Adipose tissue (tissue), 3 donors: ENCODE data around the gene RPTOR. TPM values are rescaled to one million over a fixed set of nuclear protein-coding genes. Genes with fewer than 3 reads are reported as not detected.
"Not testable (repeated sequence)": the region's sequence is repeated elsewhere in the genome, so short reads cannot be mapped to it uniquely, and the experiment has no call there.

Source experiments
- H3K27ac ChIP-seq: one replicate; pipeline ENCODE4 v1.5.1; 2013; ENCODE audit warnings: low read depth, low read length
- WGBS, 3 donors: extraction: QIAGEN DNeasy Blood & Tissue Kit; methylation state at CpG; one replicate each; pipeline ENCODE4 v1.1.7; 2013; 5-methylcytosine and 5-hydroxymethylcytosine counted together
- polyA plus RNA-seq, 3 donors: library from polyadenylated mRNA; stranded (reverse); fragments of 200-250 nt; gene quantifications; one replicate each; pipeline ENCODE4 v1.2.3, GENCODE V29; 2013
- donor health status: healthy with polysubstance abuse.
- donor health status: Bipolar disorder and iron deficiency.
- donor health status: healthy.

Gene RPTOR
- polyA plus RNA-seq, 3 donors = 5.8 to 13.2 (median 7.5) TPM

DNA sequence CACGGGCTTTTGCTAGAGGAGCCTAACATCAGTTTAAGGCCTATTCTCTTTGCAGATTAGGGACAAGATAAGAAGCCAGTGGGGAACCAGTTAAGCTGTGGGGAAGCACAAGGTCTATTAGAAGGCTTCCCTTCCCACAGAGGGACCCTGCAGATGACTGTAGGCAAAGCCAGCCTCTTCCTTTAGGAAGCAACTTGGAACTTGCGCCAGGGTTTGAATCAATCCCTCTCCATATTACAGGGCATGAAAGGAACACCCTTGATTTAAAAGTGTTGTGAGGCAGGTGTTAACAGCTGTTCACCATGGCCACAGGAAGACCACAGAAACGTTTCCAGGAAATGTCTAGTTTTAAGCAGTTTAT, 77.3 kb downstream of the RPTOR start:
- 42 to 63% (median 45%) methylated on average over 3 of the region's 3 CpGs for WGBS, 3 donors

DNA sequence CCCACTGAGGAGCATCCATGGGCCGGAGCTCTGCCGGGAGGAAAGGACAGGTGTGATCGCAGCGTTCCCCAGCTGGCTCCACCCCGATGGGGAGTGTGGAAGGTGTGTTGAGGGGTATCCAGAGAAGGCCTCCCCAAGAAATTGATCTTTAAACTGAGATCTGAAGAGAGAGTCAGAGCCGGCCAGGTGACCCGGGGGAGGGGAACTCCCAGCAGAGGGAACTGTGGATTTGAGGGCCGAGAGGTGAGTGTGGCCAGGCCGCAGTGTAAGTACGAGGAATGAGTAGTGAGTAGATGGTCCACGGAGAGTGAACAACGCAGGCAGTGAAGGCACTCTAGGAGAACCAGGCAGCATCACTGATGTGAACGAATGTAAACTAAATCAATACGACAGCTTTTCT, 80.2 kb downstream of the RPTOR start:
- WGBS, 3 donors = 85 to 92% (median 91%) methylated on average over 14 of the region's 14 CpGs
- no peak overlapping the region for H3K27ac ChIP-seq

More for the DNA sequence above, 77.3 kb downstream of the RPTOR start:
- H3K27ac ChIP-seq = no peak overlapping the region

DNA sequence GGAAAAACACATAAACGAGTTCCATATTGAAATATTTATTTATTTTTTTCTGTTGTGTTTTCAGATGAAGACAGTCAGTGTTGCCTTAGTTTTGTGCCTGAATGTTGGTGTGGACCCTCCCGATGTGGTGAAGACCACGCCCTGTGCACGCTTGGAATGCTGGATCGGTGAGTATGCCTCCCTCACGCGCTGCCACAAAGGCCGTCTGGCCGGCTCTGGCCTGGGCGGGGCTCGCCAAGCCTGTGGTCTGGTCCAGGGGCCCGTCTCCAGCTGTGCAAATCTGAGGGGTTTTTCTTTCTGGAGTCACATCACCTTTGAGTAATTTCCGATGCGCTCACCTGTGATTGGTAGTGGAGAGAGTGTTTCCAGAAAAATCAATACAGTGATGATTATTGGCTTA, 81.0 kb downstream of the RPTOR start:
- no peak overlapping the region for H3K27ac ChIP-seq
- WGBS, 3 donors = 90 to 95% (median 94%) methylated on average over 14 of the region's 14 CpGs

DNA sequence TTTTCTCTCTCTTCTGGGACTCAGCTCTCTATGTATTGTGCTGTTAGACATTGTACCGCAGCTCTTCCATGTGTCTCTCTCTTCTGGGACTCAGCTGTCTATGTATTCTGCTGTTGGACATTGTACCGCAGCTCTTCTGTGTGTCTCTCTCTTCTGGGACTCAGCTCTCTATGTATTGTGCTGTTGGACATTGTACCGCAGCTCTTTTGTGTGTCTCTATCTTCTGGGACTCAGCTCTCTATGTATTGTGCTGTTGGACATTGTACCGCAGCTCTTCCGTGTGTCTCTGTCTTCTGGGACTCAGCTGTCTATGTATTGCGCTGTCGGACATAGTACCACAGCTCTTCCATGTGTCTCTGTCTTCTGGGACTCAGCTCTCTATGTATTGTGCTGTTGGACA, 84.2 kb downstream of the RPTOR start:
- WGBS, 3 donors = 87 to 90% (median 89%) methylated on average over 7 of the region's 7 CpGs
- H3K27ac ChIP-seq = not testable (repeated sequence)

DNA sequence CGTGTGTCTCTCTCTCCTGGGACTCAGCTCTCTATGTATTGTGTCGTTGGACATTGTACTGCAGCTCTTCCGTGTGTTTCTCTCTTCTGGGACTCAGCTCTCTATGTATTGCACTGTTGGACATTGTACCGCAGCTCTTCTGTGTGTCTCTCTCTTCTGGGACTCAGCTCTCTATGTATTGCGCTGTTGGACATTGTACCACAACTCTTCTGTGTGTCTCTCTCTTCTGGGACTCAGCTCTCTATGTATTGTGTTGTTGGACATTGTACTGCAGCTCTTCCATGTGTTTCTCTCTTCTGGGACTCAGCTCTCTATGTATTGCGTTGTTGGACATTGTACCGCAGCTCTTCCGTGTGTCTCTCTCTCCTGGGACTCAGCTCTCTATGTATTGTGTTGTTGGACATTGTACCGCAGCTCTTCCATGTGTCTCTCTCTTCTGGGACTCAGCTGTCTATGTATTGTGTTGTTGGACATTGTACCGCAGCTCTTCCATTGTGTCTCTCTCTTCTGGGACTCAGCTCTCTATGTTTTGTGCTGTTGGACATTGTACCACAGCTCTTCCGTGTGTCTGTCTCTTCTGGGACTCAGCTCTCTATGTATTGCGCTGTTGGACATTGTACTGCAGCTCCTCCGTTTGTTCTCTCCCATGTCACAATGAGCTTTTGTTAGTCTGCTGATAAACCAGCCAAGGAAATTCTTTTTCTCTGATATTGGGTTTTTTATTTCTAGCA, 84.8 kb downstream of the RPTOR start:
- WGBS, 3 donors = 87 to 89% (median 88%) methylated on average over 13 of the region's 13 CpGs

DNA sequence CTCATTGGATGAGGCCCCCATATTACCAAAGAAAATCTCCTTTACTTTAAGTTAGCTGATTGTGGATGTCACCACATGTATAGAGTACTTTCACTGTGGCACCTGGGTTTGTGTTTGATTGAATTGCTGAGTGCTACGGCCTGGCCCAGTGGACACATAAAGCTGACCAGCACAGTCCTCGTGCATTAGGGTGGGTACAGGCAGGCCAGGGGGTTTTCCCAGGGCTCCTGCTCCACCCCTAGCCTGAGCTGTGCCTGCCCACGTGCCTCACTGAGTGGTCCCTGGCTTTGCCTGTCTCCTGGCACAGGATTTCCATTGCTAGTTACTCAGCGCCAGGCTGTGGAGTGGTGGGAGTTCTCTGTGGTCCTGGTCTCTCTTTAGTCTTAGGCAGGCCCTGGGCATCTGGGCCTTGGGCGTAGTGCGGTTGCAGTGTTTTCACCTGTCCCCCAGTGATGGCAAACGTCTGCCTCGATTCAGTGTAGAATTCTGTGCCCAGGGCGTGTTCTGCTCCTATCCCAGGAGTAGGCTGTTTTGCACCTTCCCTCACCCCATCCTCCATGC, 86.0 kb downstream of the RPTOR start:
- H3K27ac ChIP-seq = no peak overlapping the region
- WGBS, 3 donors = 91 to 92% (median 91%) methylated on average over 9 of the region's 9 CpGs

More for the DNA sequence above, 84.8 kb downstream of the RPTOR start:
- H3K27ac ChIP-seq = no peak overlapping the region

DNA sequence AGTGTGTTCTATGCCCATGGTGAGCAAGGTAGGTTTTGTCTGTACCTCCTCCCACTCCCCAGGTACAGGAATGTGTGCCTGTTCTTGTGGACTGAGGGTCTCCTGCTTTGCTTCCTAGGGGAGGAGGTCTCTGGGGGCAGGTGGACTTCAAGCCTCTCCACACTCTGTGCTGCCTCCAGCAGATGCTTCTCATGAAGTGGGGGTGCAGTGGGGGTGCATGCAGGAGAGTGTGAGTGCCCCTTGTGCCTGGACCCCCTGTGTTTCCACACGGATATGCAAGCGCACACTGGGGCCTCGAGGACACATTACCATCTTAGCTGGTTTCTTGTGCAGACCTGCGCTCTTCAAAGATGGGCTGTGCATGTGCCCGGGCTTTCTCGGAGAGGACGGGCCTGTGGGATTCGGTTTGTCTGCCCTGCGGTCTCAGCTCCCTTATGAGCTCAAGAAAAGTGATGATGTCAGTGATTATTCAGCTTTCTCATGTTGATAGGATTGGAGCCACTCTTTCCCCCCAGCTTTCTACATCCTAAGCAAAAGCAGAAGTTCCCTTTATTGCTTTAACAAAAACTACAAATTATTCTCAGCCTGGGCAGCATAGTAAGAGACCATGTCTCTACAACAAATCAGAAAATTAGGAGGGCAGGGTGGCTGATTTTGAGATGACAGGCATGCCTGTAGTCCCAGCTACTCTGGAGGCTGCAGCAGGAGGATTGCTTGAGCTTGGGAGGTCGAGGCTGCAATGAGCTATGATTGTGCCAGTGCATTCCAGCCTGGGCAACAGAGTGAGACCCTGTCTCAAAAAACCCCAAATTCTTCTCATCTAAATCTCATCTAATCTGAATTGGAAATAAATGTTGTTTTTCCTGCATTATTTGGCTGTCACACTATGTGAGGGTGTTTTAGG, 86.8 kb downstream of the RPTOR start:
- WGBS, 3 donors = 84 to 91% (median 86%) methylated on average over 10 of the region's 10 CpGs
- no peak overlapping the region for H3K27ac ChIP-seq

DNA sequence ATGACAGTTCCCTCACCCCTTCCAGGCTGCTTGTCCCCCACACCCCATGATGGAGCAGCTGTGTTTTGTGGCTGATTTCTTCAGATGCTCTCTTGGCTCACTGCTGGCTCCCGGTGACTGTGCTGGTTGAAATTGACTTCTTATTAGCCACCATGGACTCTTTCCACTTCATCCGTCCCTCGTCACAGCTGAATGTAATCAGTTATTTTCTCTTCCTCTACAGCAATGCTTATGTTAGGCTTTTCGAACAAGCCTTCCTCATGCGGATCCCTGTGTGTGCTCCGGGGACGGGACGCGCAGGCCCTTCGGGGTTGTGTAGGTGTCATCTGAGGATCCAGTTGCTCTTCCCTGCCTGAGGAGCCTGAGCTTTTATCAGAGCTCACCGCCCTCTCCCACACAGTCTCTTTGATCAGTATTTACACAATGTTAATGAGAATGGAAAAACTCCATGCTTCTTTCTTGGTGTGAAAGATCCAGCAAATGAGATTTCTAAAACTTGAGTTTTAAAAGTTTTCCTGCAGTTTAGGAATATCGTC, 87.5 kb downstream of the RPTOR start:
- 62 to 71% (median 64%) methylated on average over 12 of the region's 12 CpGs for WGBS, 3 donors

DNA sequence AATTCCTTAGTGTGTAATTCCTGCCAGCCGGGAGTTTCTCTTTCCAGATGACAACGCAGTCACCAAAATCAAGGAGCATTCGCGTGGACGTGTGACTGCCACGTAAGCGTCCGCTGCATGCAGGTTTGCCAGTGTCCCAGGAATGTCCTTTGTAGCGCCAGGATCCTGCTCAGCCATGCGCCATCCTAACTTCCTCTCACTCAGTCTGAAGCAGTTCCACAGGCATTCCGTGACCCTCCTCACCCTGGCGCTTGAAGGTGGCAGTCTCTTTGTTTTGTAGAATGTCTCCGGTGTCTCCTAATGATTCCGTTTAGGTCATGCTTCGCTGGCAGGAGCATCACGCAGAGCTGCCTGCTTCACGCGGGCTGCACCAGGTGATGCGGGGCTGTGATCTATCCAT, 88.6 kb downstream of the RPTOR start:
- 93 to 96% (median 95%) methylated on average over 19 of the region's 19 CpGs for WGBS, 3 donors
- no peak overlapping the region for H3K27ac ChIP-seq

More for the DNA sequence above, 87.5 kb downstream of the RPTOR start:
- H3K27ac ChIP-seq = no peak overlapping the region

DNA sequence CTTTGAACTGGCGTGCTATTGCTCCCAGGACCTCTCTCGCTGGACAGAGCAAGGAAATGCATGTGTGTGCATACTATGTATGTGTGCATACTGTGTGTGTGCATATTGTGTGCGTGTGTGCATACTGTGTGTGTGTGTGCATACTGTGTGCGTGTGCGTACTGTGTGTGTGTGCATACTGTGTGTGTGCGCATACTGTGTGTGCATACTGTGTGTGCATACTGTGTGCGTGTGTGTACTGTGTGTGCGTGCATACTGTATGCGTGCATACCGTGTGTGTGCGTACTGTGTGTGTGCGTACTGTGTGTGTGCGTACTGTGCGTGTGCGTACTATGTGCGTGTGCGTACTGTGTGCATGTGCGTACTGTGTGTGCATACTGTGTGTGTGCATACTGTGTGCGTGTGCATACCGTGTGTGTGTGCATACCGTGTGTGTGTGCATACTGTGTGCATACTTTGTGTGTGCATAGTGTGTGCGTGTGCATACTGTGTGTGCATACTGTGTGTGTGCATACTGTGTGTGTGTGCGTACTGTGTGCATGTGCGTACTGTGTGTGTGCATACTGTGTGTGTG, 89.4 kb downstream of the RPTOR start:
- WGBS, 3 donors = 89% methylated on average over 24 of the region's 24 CpGs
- no peak overlapping the region for H3K27ac ChIP-seq

DNA sequence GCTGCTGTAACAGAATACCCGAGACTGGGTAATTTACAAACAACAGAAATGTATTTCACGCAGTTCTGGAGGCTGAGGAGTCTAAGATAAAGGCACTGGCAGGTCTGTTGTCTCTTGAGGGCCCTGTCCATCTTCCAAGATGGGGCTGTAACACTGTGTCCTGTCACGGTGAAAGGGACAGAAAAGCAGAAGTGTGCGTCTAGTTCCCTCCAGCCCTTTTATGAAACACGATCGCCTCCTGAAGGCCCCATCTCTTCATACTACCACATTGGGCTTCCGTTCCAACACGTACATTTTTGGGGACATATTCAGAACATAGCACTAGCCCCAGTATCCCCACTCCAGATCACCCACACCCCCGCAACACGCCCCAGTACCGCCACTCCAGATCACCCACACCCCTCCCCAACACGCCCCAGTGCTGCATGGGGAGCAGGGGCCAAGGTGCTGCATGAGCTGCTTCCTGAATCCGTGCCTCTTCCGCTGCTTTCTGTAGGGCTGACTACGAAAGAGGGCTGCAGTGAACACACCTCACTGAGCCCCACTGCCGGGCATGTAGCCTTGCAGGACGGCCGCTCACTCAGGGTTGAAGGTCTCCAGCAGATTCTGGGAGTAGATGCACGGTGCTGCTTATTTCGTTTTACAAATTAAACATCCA, 91.9 kb downstream of the RPTOR start:
- 90 to 94% (median 91%) methylated on average over 20 of the region's 20 CpGs for WGBS, 3 donors
- H3K27ac ChIP-seq = no peak overlapping the region

DNA sequence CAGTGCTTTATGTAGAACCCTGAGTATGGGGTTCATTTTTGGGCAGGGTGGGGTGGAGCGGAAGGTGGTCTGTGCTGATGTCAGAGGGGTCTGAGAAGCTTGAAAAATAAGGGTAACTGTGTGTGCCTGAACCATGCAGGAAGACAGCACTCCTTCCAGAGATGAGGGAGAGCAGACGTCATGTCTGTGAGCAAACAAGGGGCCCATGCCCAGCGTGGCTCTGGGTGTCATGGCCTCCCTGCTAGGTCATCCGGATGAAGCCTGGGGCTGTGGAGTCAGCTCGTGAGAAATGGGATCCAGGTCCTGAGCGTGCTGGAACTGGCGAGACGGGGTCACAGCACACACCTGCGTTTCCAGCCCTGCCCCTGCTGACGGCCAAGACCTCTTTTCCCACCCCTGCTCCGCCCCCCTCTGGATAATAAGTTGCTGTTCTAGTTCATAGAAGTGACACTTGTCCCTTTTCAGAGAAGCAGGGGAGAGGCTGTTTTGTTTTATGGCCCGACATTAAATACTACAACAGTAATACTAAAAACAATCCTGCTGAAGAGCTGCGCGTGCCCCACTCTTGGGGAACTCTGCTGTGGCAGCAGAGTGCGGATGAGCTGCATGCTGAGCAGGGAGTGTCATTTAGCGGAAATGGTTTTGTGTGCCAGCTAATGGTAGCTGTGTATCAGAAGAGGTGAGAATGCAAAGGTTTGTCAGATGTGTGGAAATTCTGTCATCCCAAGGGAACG, 92.6 kb downstream of the RPTOR start:
- WGBS, 3 donors = 77 to 90% (median 88%) methylated on average over 17 of the region's 17 CpGs
- H3K27ac ChIP-seq = no peak overlapping the region

DNA sequence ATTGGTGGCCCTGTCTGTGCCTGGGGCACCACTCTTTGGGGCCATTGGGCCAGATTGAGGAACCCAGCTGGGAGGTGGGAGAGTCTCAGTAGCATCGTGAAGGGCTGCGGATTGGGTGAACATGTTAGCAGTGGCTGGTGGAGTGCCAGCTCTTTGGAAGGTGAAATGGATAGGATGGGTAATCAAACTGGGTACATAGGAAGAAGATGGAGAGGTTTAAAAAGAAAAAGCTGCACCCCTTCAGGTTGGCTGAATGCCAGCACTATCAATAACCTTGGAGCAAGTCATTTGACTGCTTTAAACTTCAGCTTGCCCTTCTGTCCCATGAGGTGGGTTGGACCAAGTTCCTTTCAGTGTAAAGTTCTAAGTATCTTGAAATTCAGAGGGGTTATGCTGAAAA, 95.0 kb downstream of the RPTOR start:
- 93 to 97% (median 93%) methylated on average over 2 of the region's 2 CpGs for WGBS, 3 donors
- H3K27ac ChIP-seq = no peak overlapping the region

DNA sequence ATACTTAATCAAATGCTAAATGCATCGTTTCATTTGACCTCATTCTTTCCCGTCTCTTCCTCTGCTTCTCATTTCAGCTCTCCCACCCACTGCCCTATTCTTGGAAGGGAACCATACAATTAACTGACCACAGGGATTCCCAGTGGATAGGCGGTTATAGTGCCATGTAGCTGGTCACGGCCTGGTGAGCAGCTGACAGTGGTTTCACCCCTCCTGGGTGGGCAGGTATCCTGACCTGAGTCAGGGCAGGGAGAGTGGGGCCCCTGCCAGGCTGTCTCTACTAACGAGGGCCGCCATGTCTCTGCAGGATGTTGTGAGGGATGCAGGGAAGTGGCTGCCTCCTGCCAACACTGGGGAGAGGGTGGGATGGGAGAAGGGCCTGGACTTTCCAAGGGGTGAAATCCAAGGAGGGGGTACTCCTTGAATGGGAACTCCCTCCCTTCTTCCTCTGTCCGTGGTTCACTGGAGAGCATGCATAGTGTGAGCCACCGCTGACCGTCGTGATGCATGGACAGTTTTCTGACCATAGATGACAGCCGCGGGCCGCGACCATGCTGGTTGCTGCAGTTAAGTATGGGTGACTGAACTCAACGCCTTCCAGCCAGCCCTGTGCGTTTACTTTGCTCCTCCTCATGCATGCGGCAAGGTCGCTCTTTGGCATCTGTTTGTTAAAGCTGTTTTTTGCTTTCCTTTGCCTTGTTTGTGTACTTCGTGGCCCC, 95.9 kb downstream of the RPTOR start:
- no peak overlapping the region for H3K27ac ChIP-seq
- WGBS, 3 donors = 93 to 97% (median 96%) methylated on average over 18 to 19 of the region's 19 CpGs

DNA sequence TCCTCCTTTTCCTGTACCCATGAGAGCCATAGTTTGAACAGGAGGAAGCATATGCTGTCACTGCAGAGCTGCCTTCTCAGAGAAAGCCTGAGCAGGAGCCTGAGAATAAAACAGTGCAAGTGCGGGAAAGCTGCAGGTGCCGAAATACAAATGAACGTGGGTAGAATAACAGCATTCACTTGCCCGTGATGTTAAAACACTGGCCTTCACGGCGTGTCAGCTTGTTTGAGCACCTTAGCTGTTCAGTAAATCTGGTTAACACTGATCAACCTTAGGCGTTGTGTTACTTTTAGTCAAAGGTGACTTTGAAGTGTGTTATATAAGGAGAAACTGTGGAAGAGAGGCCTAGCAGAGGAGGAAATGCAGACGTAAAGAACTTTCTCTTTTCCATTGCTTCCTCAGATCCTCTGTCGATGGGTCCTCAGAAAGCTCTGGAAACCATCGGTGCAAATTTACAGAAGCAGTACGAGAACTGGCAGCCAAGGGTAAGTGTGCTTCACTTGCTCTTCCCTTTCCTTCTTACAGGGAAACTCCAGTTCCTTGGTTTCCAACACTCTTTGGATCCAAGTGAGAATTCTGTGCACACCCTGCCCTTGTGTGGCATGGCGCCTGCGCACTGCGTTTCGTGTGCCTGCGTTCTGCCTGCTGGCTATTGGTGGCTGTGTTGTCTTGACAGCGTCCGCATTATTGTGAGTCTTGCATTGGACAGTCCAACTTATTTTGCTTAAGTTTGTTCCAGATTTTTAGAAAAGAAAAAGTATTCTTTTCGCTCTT, 98.9 kb downstream of the RPTOR start:
- H3K27ac ChIP-seq = no peak overlapping the region
- 79 to 97% (median 96%) methylated on average over 19 of the region's 19 CpGs for WGBS, 3 donors

DNA sequence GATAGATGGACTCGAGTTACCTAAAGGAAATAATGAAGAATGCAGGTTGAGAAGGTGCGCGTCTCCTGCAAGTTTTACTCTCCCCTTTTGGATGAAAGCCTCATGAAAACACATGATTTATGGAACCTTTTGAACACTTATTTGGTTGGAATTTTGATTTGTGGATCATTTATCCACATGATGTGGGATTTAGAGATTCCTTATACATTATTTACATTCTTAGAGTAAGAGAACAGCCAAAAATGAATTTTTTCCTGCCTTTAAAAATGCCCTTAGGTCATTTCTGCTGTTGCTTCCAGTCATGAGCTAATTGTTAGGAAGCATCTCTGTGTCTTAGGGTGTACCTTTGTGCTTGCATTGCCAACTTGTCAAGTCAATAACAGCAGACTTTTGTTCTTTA, 99.9 kb downstream of the RPTOR start:
- WGBS, 3 donors = 92 to 95% (median 93%) methylated on average over 3 of the region's 3 CpGs

More for the DNA sequence above, 99.9 kb downstream of the RPTOR start:
- H3K27ac ChIP-seq = no peak overlapping the region
